ENCODE results near the gene ADCY5.

Gene ADCY5

DNA sequence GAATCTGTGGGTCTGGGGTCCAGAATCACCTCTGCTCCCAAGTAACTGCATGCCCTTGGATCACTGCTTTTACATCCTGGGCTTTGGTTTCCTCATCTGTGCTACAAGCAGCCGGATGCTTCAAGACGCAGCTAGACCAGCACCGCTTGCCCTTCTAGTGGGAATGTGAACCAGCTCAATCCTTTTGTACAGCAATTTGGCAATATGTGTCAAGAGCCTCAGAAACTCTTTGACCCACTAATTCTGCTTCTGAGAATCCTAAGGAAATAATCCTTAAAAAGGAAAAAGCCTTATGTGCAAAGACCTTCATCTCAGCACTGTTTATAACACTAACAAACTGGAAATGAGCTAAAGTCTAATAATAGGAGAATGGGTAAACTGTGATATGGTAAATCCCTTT is 48.7 kb downstream of the ADCY5 start:
- H2AFZ ChIP-seq (ENCODE audit: low read depth, low read length): no peak overlapping the region
- peaks cover 31% of the 10 kb centered on the region for H3K27me3 ChIP-seq (ENCODE audit: insufficient read depth, low read length, poor library complexity)
- H3K36me3 ChIP-seq (ENCODE audit: insufficient read depth, low read length): no peaks in the 10 kb centered on the region
- H4K20me1 ChIP-seq (ENCODE audit: insufficient read depth, low read length): peaks cover 3% of the 10 kb centered on the region; the same call in 1 of the 2 replicates
- no peak overlapping the region for H3K4me2 ChIP-seq (ENCODE audit: insufficient read depth, low read length)
- DNase-seq (no peak), ATAC-seq (ENCODE audit: insufficient read depth, low read depth) (no peak)
- H3K9me3 ChIP-seq (ENCODE audit: insufficient read depth, low read length, severe bottlenecking): no peaks in the 10 kb centered on the region
- no peaks in the 10 kb centered on the region for H3K4me1 ChIP-seq (ENCODE audit: insufficient read depth, low read length)
- no peaks in the 10 kb centered on the region for H3K79me2 ChIP-seq (ENCODE audit: insufficient read depth, low read length)
- no peak overlapping the region for H3K27ac ChIP-seq (ENCODE audit: low read length)
- H3K4me3 ChIP-seq (ENCODE audit: low read depth in 1 of 2, low read length in 2 of 2): no peak overlapping the region
- TF ChIP-seq CTCF (IDR thresholded peaks at IDR 0.05; ENCODE audit: borderline replicate concordance, extremely low read depth, low read length, poor library complexity, severe bottlenecking): no peak
- no peak overlapping the region for H3K9ac ChIP-seq (ENCODE audit: low read depth, low read length)

GRCh38 chr3:123399653-123400052 is 49.2 kb downstream of the ADCY5 start:
- no peak overlapping the region for H3K4me2 ChIP-seq (ENCODE audit: insufficient read depth, low read length)
- no peak overlapping the region for H3K4me3 ChIP-seq (ENCODE audit: low read depth in 1 of 2, low read length in 2 of 2)
- DNase-seq (no peak), ATAC-seq (ENCODE audit: insufficient read depth, low read depth) (no peak)
- no peak for TF ChIP-seq EZH2 (IDR thresholded peaks at IDR 0.05; ENCODE audit: borderline replicate concordance, low read depth, low read length, severe bottlenecking)
- no peak for TF ChIP-seq CTCF (IDR thresholded peaks at IDR 0.05; ENCODE audit: borderline replicate concordance, extremely low read depth, low read length, poor library complexity, severe bottlenecking)
- no peak overlapping the region for H3K9ac ChIP-seq (ENCODE audit: low read depth, low read length)
- H3K79me2 ChIP-seq (ENCODE audit: insufficient read depth, low read length): no peaks in the 10 kb centered on the region
- no peaks in the 10 kb centered on the region for H3K4me1 ChIP-seq (ENCODE audit: insufficient read depth, low read length)
- H3K27me3 ChIP-seq (ENCODE audit: insufficient read depth, low read length, poor library complexity): peaks cover 31% of the 10 kb centered on the region
- H3K9me3 ChIP-seq (ENCODE audit: insufficient read depth, low read length, severe bottlenecking): no peaks in the 10 kb centered on the region
- no peak overlapping the region for H2AFZ ChIP-seq (ENCODE audit: low read depth, low read length)
- H3K36me3 ChIP-seq (ENCODE audit: insufficient read depth, low read length): no peaks in the 10 kb centered on the region
- peaks cover 3% of the 10 kb centered on the region; the same call in 1 of the 2 replicates for H4K20me1 ChIP-seq (ENCODE audit: insufficient read depth, low read length)
- no peak overlapping the region for H3K27ac ChIP-seq (ENCODE audit: low read length)

DNA sequence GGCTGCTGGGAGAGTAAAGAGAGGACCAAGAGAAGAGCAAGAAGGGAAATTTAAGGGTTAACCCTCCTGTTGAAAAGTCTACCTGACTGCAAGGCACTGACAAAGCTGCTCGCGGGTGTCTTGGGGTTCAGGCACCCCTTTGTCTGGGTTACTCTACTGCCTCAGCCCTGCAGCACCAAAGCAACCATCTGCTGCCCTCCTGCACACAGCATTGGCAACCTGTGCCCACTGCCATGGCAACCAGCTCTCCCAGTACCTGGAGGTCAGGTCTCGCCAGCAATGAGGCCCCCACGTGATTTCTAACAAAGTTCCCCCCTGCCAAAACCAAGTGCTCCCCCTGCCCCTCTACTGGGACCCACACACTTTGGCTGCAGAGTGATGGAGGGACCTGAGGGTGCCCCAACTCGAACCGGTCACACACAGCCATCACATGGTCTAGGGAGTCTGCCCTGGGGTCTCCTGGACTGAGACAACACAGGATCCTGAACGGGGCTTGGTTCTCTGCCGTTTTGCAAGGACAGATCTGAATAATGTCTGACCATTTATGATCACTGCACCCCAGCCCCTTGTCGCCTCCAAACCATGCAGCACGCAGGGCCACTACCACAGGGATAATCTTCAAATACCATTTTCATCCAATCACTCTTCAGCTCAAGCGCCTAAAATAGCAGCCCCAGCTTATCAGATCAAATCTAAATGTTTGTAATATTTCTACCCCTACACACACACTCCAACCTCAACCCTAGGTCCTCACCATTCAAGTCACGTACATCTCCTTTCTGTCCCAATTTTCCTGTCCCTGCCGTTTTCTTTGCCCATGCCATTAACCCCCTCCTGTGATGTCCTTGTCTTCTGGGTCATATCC is 50.7 kb downstream of the ADCY5 start:
- Histone ChIP-seq H3K4me2 (ENCODE audit: insufficient read depth, low read length) (no peak overlapping the region), H3K36me3 (ENCODE audit: insufficient read depth, low read length) (no peaks in the 10 kb centered on the region), H3K4me1 (ENCODE audit: insufficient read depth, low read length) (no peaks in the 10 kb centered on the region), H3K79me2 (ENCODE audit: insufficient read depth, low read length) (no peaks in the 10 kb centered on the region), H3K27me3 (ENCODE audit: insufficient read depth, low read length, poor library complexity) (peaks cover 31% of the 10 kb centered on the region), H3K4me3 (ENCODE audit: low read depth in 1 of 2, low read length in 2 of 2) (no peak overlapping the region), H2AFZ (ENCODE audit: low read depth, low read length) (no peak overlapping the region), H4K20me1 (ENCODE audit: insufficient read depth, low read length) (peaks cover 3% of the 10 kb centered on the region; the same call in 1 of the 2 replicates), H3K9ac (ENCODE audit: low read depth, low read length) (no peak overlapping the region), H3K27ac (ENCODE audit: low read length) (no peak overlapping the region), H3K9me3 (ENCODE audit: insufficient read depth, low read length, severe bottlenecking) (no peaks in the 10 kb centered on the region)
- ATAC-seq (ENCODE audit: insufficient read depth, low read depth): no peak
- TF ChIP-seq EZH2 (IDR thresholded peaks at IDR 0.05; ENCODE audit: borderline replicate concordance, low read depth, low read length, severe bottlenecking): no peak
- TF ChIP-seq CTCF (IDR thresholded peaks at IDR 0.05; ENCODE audit: borderline replicate concordance, extremely low read depth, low read length, poor library complexity, severe bottlenecking): no peak
- no peak for DNase-seq
